ENCODE data around the gene NPEPL1. TPM values are rescaled to one million over a fixed set of nuclear protein-coding genes. Genes with fewer than 3 reads are reported as not detected.
"Not testable (repeated sequence)": the region's sequence is repeated elsewhere in the genome, so short reads cannot be mapped to it uniquely, and the experiment has no call there.

The NPEPL1 gene
- total and polyA plus RNA-seq, 5 donors = 22.0 to 28.8 (median 23.4) TPM

DNA sequence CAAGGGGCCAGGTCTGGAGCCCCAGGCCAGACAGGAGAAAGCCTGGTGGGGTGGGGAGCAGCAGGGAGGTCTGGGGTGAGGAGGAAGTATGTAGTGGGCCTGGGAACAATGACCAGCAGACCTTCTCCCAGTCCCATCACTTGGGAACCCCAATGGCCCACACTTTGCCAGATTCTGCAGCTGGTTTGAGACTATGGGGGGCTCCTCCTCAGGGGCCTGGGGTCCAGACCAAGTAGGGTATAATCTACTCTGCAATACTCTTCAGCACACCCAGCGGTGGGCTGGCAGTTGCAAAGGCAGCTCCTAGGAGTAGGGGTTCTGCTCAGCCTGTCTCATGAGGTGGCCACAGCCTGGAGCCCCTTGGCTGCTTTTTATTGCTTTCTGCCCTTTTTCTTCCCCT is 52.8 kb downstream of the NPEPL1 start:
- no peaks in the 10 kb centered on the region for H3K4me1 ChIP-seq (ENCODE audit: control insufficient read depth, insufficient read depth, low read length)
- intact Hi-C loops (cut with DNase I) = no loop called here
- no peaks in the 10 kb centered on the region for H3K9me3 ChIP-seq (ENCODE audit: control insufficient read depth, low read length)
- no peaks in the 10 kb centered on the region for H3K27me3 ChIP-seq (ENCODE audit: control insufficient read depth, insufficient read depth)
- WGBS = 98% methylated on average over 1 of the region's 1 CpG
- ATAC-seq (no peak), DNase-seq (no peak)
- H3K27ac ChIP-seq (ENCODE audit: low read length) = no peak overlapping the region
- H3K4me3 ChIP-seq (ENCODE audit: low read length) = no peak overlapping the region

DNA sequence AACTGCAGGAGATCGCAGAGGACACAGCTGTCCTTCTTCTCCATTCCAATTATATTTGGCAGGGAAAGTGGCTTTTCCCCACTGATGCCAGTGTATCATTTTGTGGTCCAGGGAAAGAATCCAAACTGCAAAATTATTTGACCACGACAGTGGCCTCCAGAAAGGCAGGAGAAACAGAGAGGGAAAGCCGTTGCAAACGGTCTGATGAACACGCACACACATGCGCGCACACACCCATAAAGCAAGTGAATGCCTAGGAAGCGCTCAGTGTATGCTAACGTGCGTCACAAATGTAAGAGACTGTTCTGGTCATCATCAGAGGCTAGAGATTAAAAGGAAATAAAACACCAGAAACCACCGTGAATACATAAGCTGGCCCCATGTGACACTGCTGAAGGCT is 54.0 kb downstream of the NPEPL1 start:
- ATAC-seq = peak; percentile 18 to 87
- intact Hi-C loops (cut with DNase I) = no loop called here
- no peaks in the 10 kb centered on the region for H3K27me3 ChIP-seq (ENCODE audit: control insufficient read depth, insufficient read depth)

DNA sequence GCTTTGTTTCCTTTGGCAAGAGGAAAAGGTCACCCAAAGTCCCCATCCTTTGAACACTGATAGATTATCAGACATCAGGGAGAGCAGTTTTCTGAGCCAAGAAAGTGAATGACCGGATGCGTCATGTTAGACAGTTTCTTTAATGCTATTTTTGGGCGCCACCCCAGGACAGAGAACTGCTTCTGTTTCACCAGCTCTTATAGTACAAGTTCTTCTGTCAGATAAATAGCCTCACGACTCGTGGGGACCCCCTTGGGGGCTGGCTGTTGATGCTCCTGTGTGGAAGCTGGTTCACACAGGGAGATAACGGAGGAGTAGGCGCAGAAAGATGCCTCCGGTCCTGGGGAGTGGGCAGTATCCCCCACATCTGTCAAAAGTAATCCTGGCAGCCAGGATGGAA is 54.6 kb downstream of the NPEPL1 start:
- Histone ChIP-seq H3K27me3 (ENCODE audit: control insufficient read depth, insufficient read depth) (no peaks in the 10 kb centered on the region), H3K4me1 (ENCODE audit: control insufficient read depth, insufficient read depth, low read length) (no peaks in the 10 kb centered on the region), H3K9me3 (ENCODE audit: control insufficient read depth, low read length) (no peaks in the 10 kb centered on the region), H3K27ac (ENCODE audit: low read length) (no peak overlapping the region), H3K4me3 (ENCODE audit: low read length) (no peak overlapping the region)
- WGBS = 32% methylated on average over 8 of the region's 8 CpGs
- peak; percentile 37 to 90 for ATAC-seq
- intact Hi-C loops (cut with DNase I) = no loop called here
- DNase-seq = peak in 1 of 3 donors; percentile 68

More for the DNA sequence above, 54.0 kb downstream of the NPEPL1 start:
- no peak for DNase-seq
- no peaks in the 10 kb centered on the region for H3K4me1 ChIP-seq (ENCODE audit: control insufficient read depth, insufficient read depth, low read length)
- H3K9me3 ChIP-seq (ENCODE audit: control insufficient read depth, low read length) = no peaks in the 10 kb centered on the region
- no peak overlapping the region for H3K4me3 ChIP-seq (ENCODE audit: low read length)
- WGBS = 41% methylated on average over 11 of the region's 11 CpGs
- no peak overlapping the region for H3K27ac ChIP-seq (ENCODE audit: low read length)

DNA sequence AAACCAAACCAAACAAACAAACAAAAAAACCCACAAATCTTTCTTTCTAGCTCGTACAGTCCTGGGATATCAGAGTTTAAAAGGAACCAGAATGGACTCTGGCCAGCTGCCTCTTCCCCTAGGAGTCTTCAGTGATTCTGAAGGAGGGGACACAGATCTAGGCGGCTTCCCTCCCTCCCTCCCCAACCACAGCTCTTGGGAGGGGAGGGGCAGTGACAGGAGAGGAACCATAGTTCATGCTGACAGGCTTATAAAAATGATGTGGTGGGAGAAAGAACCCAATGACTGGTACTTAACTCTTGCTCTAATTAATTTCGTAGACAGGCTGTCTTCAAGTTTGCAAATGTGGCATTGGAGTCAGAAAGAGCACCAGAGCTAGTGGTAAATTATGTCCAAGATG is 56.0 kb downstream of the NPEPL1 start:
- Histone ChIP-seq H3K9me3 (ENCODE audit: control insufficient read depth, low read length) (no peaks in the 10 kb centered on the region), H3K4me3 (ENCODE audit: low read length) (no peak overlapping the region), H3K27me3 (ENCODE audit: control insufficient read depth, insufficient read depth) (no peaks in the 10 kb centered on the region), H3K27ac (ENCODE audit: low read length) (no peak overlapping the region), H3K4me1 (ENCODE audit: control insufficient read depth, insufficient read depth, low read length) (no peaks in the 10 kb centered on the region)
- 52% methylated on average over 3 of the region's 3 CpGs for WGBS
- intact Hi-C loops (cut with DNase I) = no loop called here
- DNase-seq (no peak), ATAC-seq (no peak)

DNA sequence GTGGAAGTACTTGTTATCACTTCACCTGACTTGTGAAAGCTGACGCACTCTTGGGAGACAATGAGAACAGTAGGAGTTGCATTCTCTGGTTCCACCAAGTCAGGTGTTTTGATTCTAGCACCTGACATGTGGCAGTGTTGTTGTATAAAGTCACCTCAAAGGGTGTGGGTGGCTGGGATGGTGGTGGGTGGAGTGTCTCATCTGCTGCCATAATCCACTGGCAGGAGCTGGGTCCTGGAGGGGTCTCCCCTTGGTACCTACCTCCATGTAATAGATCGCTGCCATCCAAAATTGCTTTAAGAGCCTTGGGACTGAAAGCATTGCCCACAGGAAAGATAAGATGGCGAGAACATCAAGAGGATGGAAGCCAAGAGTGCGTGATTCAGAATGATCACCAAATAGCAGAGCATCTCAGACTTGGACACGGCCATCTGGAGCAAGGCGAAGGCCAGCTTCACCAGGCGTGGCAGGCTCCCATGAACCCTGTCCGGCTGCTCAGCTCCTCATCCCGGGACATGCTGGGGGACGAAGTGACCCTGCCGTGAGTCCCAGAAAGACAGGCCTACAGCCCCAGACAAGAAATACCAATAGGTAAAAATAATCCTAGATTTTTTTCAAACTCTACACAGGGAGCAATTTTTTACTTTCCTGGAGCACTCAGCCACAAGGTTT is 56.6 kb downstream of the NPEPL1 start:
- Histone ChIP-seq H3K4me1 (ENCODE audit: control insufficient read depth, insufficient read depth, low read length) (no peaks in the 10 kb centered on the region), H3K27ac (ENCODE audit: low read length) (no peak overlapping the region), H3K9me3 (ENCODE audit: control insufficient read depth, low read length) (no peaks in the 10 kb centered on the region), H3K27me3 (ENCODE audit: control insufficient read depth, insufficient read depth) (no peaks in the 10 kb centered on the region), H3K4me3 (ENCODE audit: low read length) (no peak overlapping the region)
- ATAC-seq = no peak
- 89% methylated on average over 11 of the region's 11 CpGs for WGBS
- no peak for DNase-seq
- intact Hi-C loops (cut with DNase I) = no loop called here

DNA sequence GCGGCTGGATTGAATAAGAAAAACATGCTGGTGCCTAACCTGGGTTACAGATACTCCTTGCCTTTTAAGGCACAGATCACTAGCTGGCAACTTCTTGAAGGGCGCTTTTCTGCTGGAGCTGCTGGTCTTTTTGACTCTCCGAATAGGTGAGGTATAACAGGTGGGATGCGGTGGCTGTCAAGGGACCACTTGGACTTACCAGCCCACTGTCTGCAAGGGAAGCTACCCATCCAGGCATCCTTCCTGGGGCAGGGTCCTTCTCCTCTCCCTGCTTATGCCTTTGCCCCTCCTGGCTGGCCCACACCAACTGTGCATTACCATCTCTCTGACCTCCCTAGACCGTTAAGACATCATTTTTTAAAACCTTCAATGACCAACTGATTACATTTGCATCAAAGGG is 57.4 kb downstream of the NPEPL1 start:
- DNase-seq = no peak
- H3K4me3 ChIP-seq (ENCODE audit: low read length) = no peak overlapping the region
- H3K9me3 ChIP-seq (ENCODE audit: control insufficient read depth, low read length) = no peaks in the 10 kb centered on the region
- no peaks in the 10 kb centered on the region for H3K4me1 ChIP-seq (ENCODE audit: control insufficient read depth, insufficient read depth, low read length)
- no peaks in the 10 kb centered on the region for H3K27me3 ChIP-seq (ENCODE audit: control insufficient read depth, insufficient read depth)
- 97% methylated on average over 5 of the region's 5 CpGs for WGBS
- H3K27ac ChIP-seq (ENCODE audit: low read length) = no peak overlapping the region
- intact Hi-C loops (cut with DNase I) = loop anchor here in 1 of 4 donors (10.0 kb wide), 1 partner anchor 85 kb away; no protein-coding TSS in a partner anchor
- ATAC-seq = no peak

DNA sequence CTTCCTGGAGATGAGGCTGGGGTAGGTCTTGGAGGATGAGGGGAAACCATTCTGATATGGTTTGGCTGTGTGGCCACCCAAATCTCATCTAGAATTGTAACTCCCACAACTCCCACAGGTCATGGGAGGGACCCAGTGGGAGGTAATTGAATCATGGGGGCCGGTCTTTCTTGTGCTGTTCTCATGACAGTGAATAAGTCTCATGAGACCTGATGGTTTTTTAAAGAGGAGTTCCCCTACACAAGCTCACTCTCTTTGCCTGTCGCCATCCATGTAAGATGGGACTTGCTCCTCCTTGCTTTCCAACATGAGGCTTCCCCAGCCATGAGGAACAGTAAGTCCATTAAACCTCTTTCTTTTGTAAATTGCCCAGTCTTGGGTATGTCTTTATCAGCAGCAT is 58.1 kb downstream of the NPEPL1 start:
- not testable (repeated sequence) for H3K27me3 ChIP-seq (ENCODE audit: control insufficient read depth, insufficient read depth); H3K9me3 ChIP-seq (ENCODE audit: control insufficient read depth, low read length); DNase-seq; H3K27ac ChIP-seq (ENCODE audit: low read length); H3K4me1 ChIP-seq (ENCODE audit: control insufficient read depth, insufficient read depth, low read length); H3K4me3 ChIP-seq (ENCODE audit: low read length); ATAC-seq
- 92% methylated on average over 2 of the region's 2 CpGs for WGBS
- intact Hi-C loops (cut with DNase I) = loop anchor here in 1 of 4 donors (10.0 kb wide), 1 partner anchor 84 kb away; no protein-coding TSS in a partner anchor

DNA sequence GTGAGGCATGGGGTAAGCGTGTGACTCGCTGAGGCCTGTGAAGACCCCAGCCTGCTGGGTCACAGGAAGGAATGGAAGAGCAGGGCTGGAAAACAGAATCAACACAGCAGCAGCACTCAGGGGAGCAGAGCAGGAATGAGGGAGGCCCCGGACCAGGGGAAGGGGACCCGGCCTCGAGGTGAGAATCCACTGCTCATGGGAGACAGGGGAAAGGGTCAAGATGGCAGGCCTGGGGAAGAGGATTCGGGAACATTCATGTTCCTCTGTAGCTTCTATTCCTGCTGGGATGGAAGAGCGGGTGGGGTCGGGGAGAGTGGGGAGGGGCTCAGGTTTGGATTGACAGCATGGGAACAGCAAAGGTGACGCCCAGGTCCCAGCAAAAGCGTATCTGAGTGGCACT is 59.4 kb downstream of the NPEPL1 start:
- DNase-seq (no peak), ATAC-seq (no peak)
- no peak overlapping the region for H3K4me3 ChIP-seq (ENCODE audit: low read length)
- intact Hi-C loops (cut with DNase I) = loop anchor here in 1 of 4 donors (10.0 kb wide), 1 partner anchor 83 kb away; no protein-coding TSS in a partner anchor
- no peak overlapping the region for H3K27ac ChIP-seq (ENCODE audit: low read length)
- H3K9me3 ChIP-seq (ENCODE audit: control insufficient read depth, low read length) = no peaks in the 10 kb centered on the region
- H3K4me1 ChIP-seq (ENCODE audit: control insufficient read depth, insufficient read depth, low read length) = no peaks in the 10 kb centered on the region
- 94% methylated on average over 10 of the region's 10 CpGs for WGBS
- H3K27me3 ChIP-seq (ENCODE audit: control insufficient read depth, insufficient read depth) = no peaks in the 10 kb centered on the region

DNA sequence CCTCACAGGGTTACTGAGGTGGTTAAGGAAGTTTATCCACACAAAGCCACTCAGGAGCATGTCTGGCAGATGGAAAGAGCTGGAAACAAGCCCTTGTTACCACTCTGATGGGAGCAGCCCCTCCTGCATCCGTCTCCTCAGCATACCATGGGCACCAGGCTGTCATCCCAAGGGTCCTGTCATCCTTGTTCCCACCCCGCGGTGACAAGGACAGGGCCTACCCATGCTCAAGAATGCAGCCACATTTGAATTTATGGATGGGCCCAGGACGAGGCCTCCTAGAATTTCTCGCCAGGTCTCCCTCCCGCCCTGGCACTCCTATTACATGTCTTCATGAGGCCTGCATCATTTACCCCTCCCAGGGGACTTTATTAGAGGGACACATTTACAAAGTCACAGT is 60.0 kb downstream of the NPEPL1 start:
- ATAC-seq (no peak), DNase-seq (no peak)
- H3K9me3 ChIP-seq (ENCODE audit: control insufficient read depth, low read length) = no peaks in the 10 kb centered on the region
- no peak overlapping the region for H3K27ac ChIP-seq (ENCODE audit: low read length)
- no peaks in the 10 kb centered on the region for H3K27me3 ChIP-seq (ENCODE audit: control insufficient read depth, insufficient read depth)
- WGBS = 94% methylated on average over 6 of the region's 6 CpGs
- H3K4me1 ChIP-seq (ENCODE audit: control insufficient read depth, insufficient read depth, low read length) = no peaks in the 10 kb centered on the region
- H3K4me3 ChIP-seq (ENCODE audit: low read length) = no peak overlapping the region
- intact Hi-C loops (cut with DNase I) = loop anchor here in 1 of 4 donors (10.0 kb wide), 1 partner anchor 82 kb away; no protein-coding TSS in a partner anchor

DNA sequence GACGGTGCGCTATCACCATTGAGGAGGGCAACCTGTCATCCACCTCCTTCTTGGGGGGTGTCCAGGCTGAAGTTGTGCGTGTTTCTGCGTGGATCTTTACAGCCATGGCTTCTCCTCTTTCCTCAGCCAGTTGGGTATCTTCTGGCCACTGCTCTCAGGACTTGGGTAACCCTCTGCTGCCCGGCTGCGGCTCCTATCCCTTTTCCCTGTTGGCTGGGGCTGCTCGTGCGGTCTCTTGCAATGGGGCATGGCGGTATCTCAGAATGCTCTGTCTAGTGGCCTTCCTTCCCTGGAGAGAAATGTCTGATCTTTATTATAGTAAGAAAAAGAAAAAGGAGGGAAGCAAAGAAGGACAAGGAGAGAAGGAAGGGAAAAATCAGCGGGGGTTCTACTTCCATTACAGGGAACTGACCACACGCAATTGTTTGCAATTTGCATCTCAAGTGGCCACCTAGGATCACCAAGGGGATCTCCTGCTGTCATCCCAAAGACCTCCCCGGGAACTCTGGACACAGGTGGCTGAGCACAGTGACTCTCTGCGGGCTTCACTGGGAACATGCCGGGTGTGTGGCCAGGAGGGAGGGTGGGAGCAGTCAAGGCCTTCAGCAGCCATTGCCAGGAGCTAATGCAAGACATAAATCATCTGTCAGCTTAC is 60.8 kb downstream of the NPEPL1 start:
- WGBS = 69% methylated on average over 14 of the region's 14 CpGs
- H3K4me1 ChIP-seq (ENCODE audit: control insufficient read depth, insufficient read depth, low read length) = no peaks in the 10 kb centered on the region

DNA sequence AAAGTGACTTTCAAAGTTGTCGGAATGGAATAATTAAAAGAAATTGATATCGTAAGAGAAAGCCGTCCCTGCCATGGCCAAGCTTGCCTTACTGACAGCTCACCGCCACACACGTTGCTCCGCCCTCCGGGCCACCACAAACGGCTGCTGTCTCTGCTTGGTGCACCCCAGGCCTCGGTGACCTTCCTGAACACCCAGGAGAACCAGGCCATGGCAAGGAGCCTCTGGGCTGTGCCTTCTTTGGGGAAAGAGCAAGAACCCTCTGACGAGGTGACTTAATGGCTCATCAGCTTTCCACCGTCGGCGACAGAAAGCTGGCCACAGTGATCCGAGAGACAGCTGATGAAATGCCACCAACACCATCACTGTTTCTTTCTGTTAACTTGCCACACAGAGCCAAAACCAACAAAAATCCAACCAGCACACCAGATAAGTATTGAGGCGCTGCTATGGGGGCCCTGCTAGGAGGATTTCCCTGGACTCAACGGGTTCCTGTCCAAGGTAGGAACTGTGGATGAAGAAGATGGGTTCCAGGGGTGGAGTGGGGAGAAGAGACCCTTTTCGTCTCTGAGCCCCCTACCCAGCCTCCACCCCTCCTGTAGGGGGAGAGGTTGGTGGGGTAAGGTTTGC is 61.4 kb downstream of the NPEPL1 start:
- ATAC-seq (no peak), DNase-seq (no peak)
- Histone ChIP-seq H3K27me3 (ENCODE audit: control insufficient read depth, insufficient read depth) (no peaks in the 10 kb centered on the region), H3K27ac (ENCODE audit: low read length) (no peak overlapping the region), H3K4me3 (ENCODE audit: low read length) (no peak overlapping the region), H3K4me1 (ENCODE audit: control insufficient read depth, insufficient read depth, low read length) (no peaks in the 10 kb centered on the region), H3K9me3 (ENCODE audit: control insufficient read depth, low read length) (no peaks in the 10 kb centered on the region)
- WGBS = 65% methylated on average over 17 of the region's 17 CpGs
- intact Hi-C loops (cut with DNase I) = loop anchor here in 1 of 4 donors (10.0 kb wide), 1 partner anchor 81 kb away; no protein-coding TSS in a partner anchor

More for the DNA sequence above, 60.8 kb downstream of the NPEPL1 start:
- Histone ChIP-seq H3K27ac (ENCODE audit: low read length) (no peak overlapping the region), H3K27me3 (ENCODE audit: control insufficient read depth, insufficient read depth) (no peaks in the 10 kb centered on the region), H3K9me3 (ENCODE audit: control insufficient read depth, low read length) (no peaks in the 10 kb centered on the region), H3K4me3 (ENCODE audit: low read length) (no peak overlapping the region)
- intact Hi-C loops (cut with DNase I) = loop anchor here in 1 of 4 donors (10.0 kb wide), 1 partner anchor 81 kb away; no protein-coding TSS in a partner anchor
- DNase-seq (no peak), ATAC-seq (peak in 1 of 2 donors; percentile 25)

All from right cardiac atrium (tissue), 5 donors.